HepG2 (cell line): ENCODE results near the gene FAM180A. TPM values are rescaled to one million over a fixed set of nuclear protein-coding genes. Genes with fewer than 3 reads are reported as not detected.

Experiments used
- ATAC-seq: fragments of 200-7000 bp; cut with Tn5 transposase; 3 replicates; pipeline ENCODE4 v1.9.1; 2020; ENCODE audit warnings: mild to moderate bottlenecking, moderate library complexity
- BruUV-seq: library from RNA; stranded (reverse); fragments of 400-500 nt; replicated peaks from 2 replicates; lab custom pipeline; 2021; lab: Mats Ljungman, UMichigan
- CTCF ChIA-PET: fragments of 300-600 bp; formaldehyde crosslinking; extraction: SDS; loops from one replicate; lab custom pipeline; 2021; ENCODE audit warnings: low total read pairs, inconsistent platforms, low intra/inter-chr PET ratio; lab: Yijun Ruan, JAX
- POLR2A ChIA-PET: fragments of 350-600 bp; sonication (Branson Sonifier 250); formaldehyde crosslinking; loops from one replicate; lab custom pipeline; 2020; ENCODE audit warnings: antibody characterized with exemption, inconsistent platforms; lab: Yijun Ruan, JAX
- DNase-seq: peaks from one replicate; pipeline ENCODE4 v3.0.0-alpha.2; 2015; ENCODE audit warnings: low spot score
- FAIRE-seq: peaks from 3 replicates; lab custom pipeline; 2011; peaks lifted over from hg19 to GRCh38; lab: Jason Lieb, UNC
- H2AFZ ChIP-seq: one replicate; pipeline ENCODE4 v1.6.1; 2011; ENCODE audit warnings: low read length, inconsistent platforms
- H3K27ac ChIP-seq: fragments of 300-600 bp; 3 replicates; pipeline ENCODE4 v1.8.0; 2011; ENCODE audit warnings: mixed run types, mild to moderate bottlenecking, mixed read lengths, low read length, inconsistent platforms; ENCODE audit not compliant: insufficient read depth; ENCODE audit errors: extremely low read length
- H3K27me3 ChIP-seq, 2 experiments: fragments of 200-600 bp in 1 of 2; 2 replicates in 1 of 2; 3 replicates in 1 of 2; pipeline versions ENCODE4 v1.6.0 to v1.8.0; 2011; ENCODE audit warnings: low read length in 2 of 2, mild to moderate bottlenecking in 2 of 2, moderate library complexity in 2 of 2, inconsistent platforms in 1 of 2; ENCODE audit not compliant: insufficient read depth in 2 of 2, control insufficient read depth in 1 of 2
- H3K36me3 ChIP-seq, 2 experiments: fragments of 200-600 bp in 1 of 2; replicated peaks in 1 of 2; 2 replicates in 1 of 2; 3 replicates in 1 of 2; pipeline versions ENCODE4 v1.5.1 to v1.8.0; 2011; ENCODE audit warnings: low read length in 2 of 2, inconsistent platforms in 1 of 2; ENCODE audit not compliant: insufficient read depth in 2 of 2, control insufficient read depth in 1 of 2
- H3K4me1 ChIP-seq: 2 replicates; pipeline ENCODE4 v1.5.1; 2012; ENCODE audit warnings: low read length, inconsistent platforms; ENCODE audit not compliant: insufficient read depth
- H3K4me2 ChIP-seq: 2 replicates; pipeline ENCODE4 v1.6.0; 2011; ENCODE audit warnings: low read depth, low read length, inconsistent platforms
- H3K4me3 ChIP-seq, 3 experiments: fragments of 200-600 bp in 1 of 3; sonication (generic), shearing (Covaris generic) in 1 of 3; replicated peaks in 1 of 3; 2 replicates each; pipeline ENCODE4 v1.5.1; 2011 to 2016; ENCODE audit warnings: low read length in 3 of 3, inconsistent platforms in 2 of 3, low read depth in 2 of 3, mild to moderate bottlenecking in 2 of 3, control low read depth in 1 of 3, mixed read lengths in 1 of 3; ENCODE audit not compliant: insufficient read depth in 1 of 3
- H3K79me2 ChIP-seq: one replicate; pipeline ENCODE4 v1.6.1; 2011; ENCODE audit warnings: low read length, inconsistent platforms; ENCODE audit not compliant: insufficient read depth
- H3K9ac ChIP-seq: 2 replicates; pipeline ENCODE4 v1.6.0; 2011; ENCODE audit warnings: mild to moderate bottlenecking, low read depth, low read length, inconsistent platforms; ENCODE audit not compliant: insufficient read depth
- H3K9me3 ChIP-seq: 2 replicates; pipeline ENCODE4 v1.5.1; 2012; ENCODE audit warnings: mild to moderate bottlenecking, low read length
- H4K20me1 ChIP-seq: 2 replicates; pipeline ENCODE4 v1.6.0; 2011; ENCODE audit warnings: inconsistent platforms, mild to moderate bottlenecking, low read length, moderate library complexity; ENCODE audit not compliant: insufficient read depth
- ARNTL ChIP-seq: sonication (generic); formaldehyde crosslinking; IDR thresholded peaks from 2 replicates; pipeline ENCODE4 v1.4.0; 2020; ENCODE audit warnings: mild to moderate bottlenecking, missing genetic modification reagents
- CEBPB ChIP-seq: IDR thresholded peaks from 2 replicates; pipeline ENCODE4 v1.6.1; 2011; ENCODE audit warnings: low read depth, low read length, improper control_type of control experiment, borderline replicate concordance
- CENPT ChIP-seq: sonication (generic); formaldehyde crosslinking; IDR thresholded peaks from 2 replicates; pipeline ENCODE4 v1.8.0; 2022; ENCODE audit warnings: low read depth, mild to moderate bottlenecking, moderate library complexity, missing genetic modification reagents
- CREBL2 ChIP-seq: sonication (generic); formaldehyde crosslinking; IDR thresholded peaks from 2 replicates; pipeline ENCODE4 v1.8.1; 2023; ENCODE audit warnings: missing genetic modification reagents, mild to moderate bottlenecking, borderline replicate concordance
- DRAP1 ChIP-seq: IDR thresholded peaks from 2 replicates; pipeline ENCODE4 v1.6.1; 2016; ENCODE audit warnings: missing genetic modification reagents, missing compliant biosample characterization
- HDAC1 ChIP-seq: sonication (generic); formaldehyde crosslinking; IDR thresholded peaks from 2 replicates; pipeline ENCODE4 v1.5.1; 2020; ENCODE audit warnings: mild to moderate bottlenecking, missing genetic modification reagents
- JUN ChIP-seq: sonication (generic); formaldehyde crosslinking; IDR thresholded peaks from 2 replicates; pipeline ENCODE4 v1.4.0; 2020; ENCODE audit warnings: mild to moderate bottlenecking, missing genetic modification reagents
- KDM5B ChIP-seq: sonication (generic); formaldehyde crosslinking; IDR thresholded peaks from 2 replicates; pipeline ENCODE4 v1.4.0; 2020; ENCODE audit warnings: missing genetic modification reagents, mild to moderate bottlenecking, borderline replicate concordance
- MAFK ChIP-seq, 2 experiments: IDR thresholded peaks in 1 of 2; conservative IDR thresholded peaks in 1 of 2; 2 replicates each; pipeline ENCODE4 v1.6.1; 2011; ENCODE audit warnings: improper control_type of control experiment in 2 of 2, low read length in 2 of 2
- MATR3 ChIP-seq: sonication (generic); formaldehyde crosslinking; IDR thresholded peaks from 2 replicates; pipeline ENCODE4 v1.4.0; 2020; ENCODE audit warnings: missing genetic modification reagents
- NONO ChIP-seq, 2 experiments: fragments of 450-650 bp in 1 of 2; sonication (generic) in 1 of 2; formaldehyde crosslinking in 1 of 2; IDR thresholded peaks in 1 of 2; conservative IDR thresholded peaks in 1 of 2; 2 replicates each; pipeline versions ENCODE4 v1.6.1 to v1.8.0; 2017 to 2022; ENCODE audit warnings: mild to moderate bottlenecking in 1 of 2, missing genetic modification reagents in 1 of 2, moderate library complexity in 1 of 2
- NPAS2 ChIP-seq: sonication (generic); formaldehyde crosslinking; IDR thresholded peaks from 2 replicates; pipeline ENCODE4 v1.8.0; 2022; ENCODE audit warnings: mild to moderate bottlenecking, missing genetic modification reagents, borderline replicate concordance
- NR2F1 ChIP-seq, 2 experiments: fragments of 450-650 bp in 1 of 2; formaldehyde crosslinking in 1 of 2; IDR thresholded peaks; 2 replicates each; pipeline versions ENCODE4 v1.5.0 to v1.6.1; 2016 to 2020; ENCODE audit warnings: mild to moderate bottlenecking in 1 of 2, missing compliant biosample characterization in 1 of 2, missing genetic modification reagents in 1 of 2, moderate library complexity in 1 of 2
- SNRNP70 ChIP-seq: fragments of 200-400 bp; formaldehyde crosslinking; IDR thresholded peaks from 2 replicates; pipeline ENCODE4 v1.6.1; 2017; ENCODE audit warnings: mild to moderate bottlenecking, low read depth, low read length, moderate library complexity
- TBP ChIP-seq: sonication (generic); formaldehyde crosslinking; IDR thresholded peaks from 2 replicates; pipeline ENCODE4 v1.5.0; 2020; ENCODE audit warnings: missing genetic modification reagents
- TEAD2 ChIP-seq: sonication (generic); formaldehyde crosslinking; IDR thresholded peaks from 2 replicates; pipeline ENCODE4 v1.9.0; 2021; ENCODE audit warnings: missing genetic modification reagents
- ZC3H4 ChIP-seq: sonication (generic); formaldehyde crosslinking; IDR thresholded peaks from 2 replicates; pipeline ENCODE4 v1.4.0; 2020; ENCODE audit warnings: missing genetic modification reagents, borderline replicate concordance
- ZNF331 ChIP-seq: sonication (generic); formaldehyde crosslinking; IDR thresholded peaks from 2 replicates; pipeline ENCODE4 v1.4.0; 2020; ENCODE audit warnings: missing genetic modification reagents
- ZNF530 ChIP-seq: sonication (generic); formaldehyde crosslinking; IDR thresholded peaks from 2 replicates; pipeline ENCODE4 v1.5.0; 2020; ENCODE audit warnings: low read depth, mild to moderate bottlenecking, missing genetic modification reagents
- ZNF569 ChIP-seq: sonication (generic); formaldehyde crosslinking; IDR thresholded peaks from 2 replicates; pipeline ENCODE4 v1.5.0; 2020; ENCODE audit warnings: mild to moderate bottlenecking, missing genetic modification reagents, moderate library complexity, borderline replicate concordance
- ZNF841 ChIP-seq: sonication (generic); formaldehyde crosslinking; IDR thresholded peaks from 2 replicates; pipeline ENCODE4 v1.8.1; 2023; ENCODE audit warnings: missing genetic modification reagents, borderline replicate concordance
- WGBS: methylation state at CpG from one replicate; pipeline ENCODE4 v1.1.6; 2017; ENCODE audit warnings: low lambda C conversion rate; 5-methylcytosine and 5-hydroxymethylcytosine counted together
- in situ Hi-C: cut with HindIII; loops from 2 replicates; pipeline ENCODE4 v1.10.0; 2017; ENCODE audit warnings: low pct_unique_long_range_greater_than_20kb; ENCODE audit not compliant: extremely low pct_ligation_motif_present
- intact Hi-C: fragments of 100-400 bp; cut with micrococcal nuclease; formaldehyde crosslinking; loops from one replicate; pipeline ENCODE4 v1.10.0; 2022; ENCODE audit not compliant: unreplicated experiment
- polyA plus RNA-seq, 8 experiments: library from polyadenylated mRNA; depleted of rRNA in 3 of 8; stranded (reverse) in 7 of 8; unstranded in 1 of 8; fragments of >200 nt; fragmentation: Illumina TruSeq in 4 of 8; extraction: Trizol in 4 of 8; gene quantifications; 2 replicates each; pipeline versions ENCODE4 v1.2.1 to v1.2.3, GENCODE V29; 2011 to 2016; ENCODE audit warnings: low read depth in 4 of 8, missing spikeins in 1 of 8, mixed read lengths in 1 of 8; ENCODE audit not compliant: insufficient read depth in 1 of 8
- total RNA-seq, 5 experiments: library from RNA; depleted of rRNA; stranded (reverse); fragments of >200 nt; fragmentation: Illumina TruSeq; extraction: Trizol; gene quantifications; 2 replicates each; pipeline ENCODE4 v1.2.3, GENCODE V29; 2016; ENCODE audit warnings: low read depth in 1 of 5

Gene FAM180A
- total and polyA plus RNA-seq, 2 of the 13 experiments (the other 11 are each of a cell fraction or from before 2014, with no cell fraction given), result not detected

GRCh38 chr7:135742371-135742770, 6.2 kb downstream of the FAM180A start:
- H3K36me3 ChIP-seq, result no peaks in the 10 kb centered on the region
- POLR2A ChIA-PET, result no interaction called here
- ATAC-seq, result no peak; the same call in 2 of the 3 replicates
- no peak overlapping the region for H3K4me3 ChIP-seq
- CTCF ChIA-PET, result no interaction called here
- no TSS peak for BruUV-seq
- no peak overlapping the region for H3K27ac ChIP-seq
- no peak for DNase-seq
- H2AFZ ChIP-seq, result no peak overlapping the region
- H3K9ac ChIP-seq, result no peak overlapping the region
- no peaks in the 10 kb centered on the region for H3K9me3 ChIP-seq
- intact Hi-C loops, result no loop called here
- in situ Hi-C loops, result no loop called here
- no peaks in the 10 kb centered on the region for H3K79me2 ChIP-seq
- H4K20me1 ChIP-seq, result no peaks in the 10 kb centered on the region
- FAIRE-seq, result no peak
- H3K27me3 ChIP-seq, result peaks cover 1 to 19% of the 10 kb centered on the region in 2 experiments; a peak in 3 of 5 replicates
- H3K4me2 ChIP-seq, result no peak overlapping the region
- 4% methylated on average over 3 of the region's 4 CpGs for WGBS
- H3K4me1 ChIP-seq, result no peaks in the 10 kb centered on the region
- TF ChIP-seq NONO (IDR thresholded peaks at IDR 0.05) (no peak), NONO (CRISPR knock-in tag; conservative IDR thresholded peaks at IDR 0.05) (no peak), ZNF331 (CRISPR knock-in tag) (no peak), SNRNP70 (no peak), NR2F1 (CRISPR knock-in tag; IDR thresholded peaks at IDR 0.05) (no peak), MATR3 (no peak), ZNF530 (CRISPR knock-in tag) (no peak)

GRCh38 chr7:135741905-135742304, 6.7 kb downstream of the FAM180A start:
- no peaks in the 10 kb centered on the region for H3K9me3 ChIP-seq
- FAIRE-seq, result no peak
- no TSS peak for BruUV-seq
- no peaks in the 10 kb centered on the region for H3K79me2 ChIP-seq
- H4K20me1 ChIP-seq, result no peaks in the 10 kb centered on the region
- no peak overlapping the region for H3K4me3 ChIP-seq
- no peak overlapping the region for H2AFZ ChIP-seq
- no peak overlapping the region for H3K27ac ChIP-seq
- 0% methylated on average over 2 of the region's 2 CpGs for WGBS
- H3K36me3 ChIP-seq, result no peaks in the 10 kb centered on the region
- no peak overlapping the region for H3K4me2 ChIP-seq
- TF ChIP-seq MAFK (conservative IDR thresholded peaks at IDR 0.05 in 1 of 2, IDR thresholded peaks at IDR 0.05 in 1 of 2; ENCODE audit: low read length in 2 of 2), result no peak
- no peak for TF ChIP-seq JUN (CRISPR knock-in tag)
- no peak for TF ChIP-seq CENPT (CRISPR knock-in tag)
- TF ChIP-seq ZNF569 (CRISPR knock-in tag), result no peak
- no peak for TF ChIP-seq KDM5B (CRISPR knock-in tag)
- no peak for TF ChIP-seq NPAS2 (CRISPR knock-in tag)
- TF ChIP-seq ARNTL (CRISPR knock-in tag), result no peak
- TF ChIP-seq HDAC1 (CRISPR knock-in tag), result no peak
- no peak for TF ChIP-seq ZC3H4 (CRISPR knock-in tag)
- no peak for TF ChIP-seq TBP (CRISPR knock-in tag)
- TF ChIP-seq TEAD2 (CRISPR knock-in tag), result no peak
- no peak for TF ChIP-seq CREBL2
- no peak for TF ChIP-seq DRAP1
- no peak for TF ChIP-seq CEBPB
- TF ChIP-seq ZNF841 (CRISPR knock-in tag), result no peak
- H3K4me1 ChIP-seq, result no peaks in the 10 kb centered on the region
- CTCF ChIA-PET, result no interaction called here
- DNase-seq, result no peak
- intact Hi-C loops (no loop called here), in situ Hi-C loops (no loop called here)
- POLR2A ChIA-PET, result no interaction called here
- H3K9ac ChIP-seq, result no peak overlapping the region
- no peak for ATAC-seq
- H3K27me3 ChIP-seq, result peaks cover 1 to 19% of the 10 kb centered on the region in 2 experiments; a peak in 3 of 5 replicates
